NCI-H524 (cell line): ENCODE data around the gene SPART.
"Not testable (repeated sequence)": the region's sequence is repeated elsewhere in the genome, so short reads cannot be mapped to it uniquely, and the experiment has no call there.

ENCODE experiments used
- DNase-seq, 2 experiments: peaks; one replicate each; lab custom pipeline; 2025; lab: John Stamatoyannopoulos, UW

SPART gene

DNA sequence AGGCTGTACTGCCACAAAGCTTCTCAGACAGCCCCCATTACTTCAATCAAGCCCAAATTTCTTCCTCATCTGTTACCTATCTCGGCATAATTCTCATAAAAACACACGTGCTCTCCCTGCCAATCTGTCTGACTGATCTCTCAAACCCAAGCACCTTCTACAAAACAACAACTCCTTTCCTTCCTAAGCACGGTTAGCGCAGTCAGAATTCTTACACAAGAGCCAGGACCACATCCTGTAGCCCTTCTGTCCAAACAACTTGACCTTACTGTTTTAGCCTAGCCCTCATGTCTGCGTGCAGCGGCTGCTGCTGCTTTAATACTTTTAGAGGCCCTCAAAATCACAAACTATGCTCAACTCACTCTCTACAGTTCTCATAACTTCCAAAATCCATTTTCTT, 26.4 kb downstream of the SPART start:
- DNase-seq, result not testable (repeated sequence)

DNA sequence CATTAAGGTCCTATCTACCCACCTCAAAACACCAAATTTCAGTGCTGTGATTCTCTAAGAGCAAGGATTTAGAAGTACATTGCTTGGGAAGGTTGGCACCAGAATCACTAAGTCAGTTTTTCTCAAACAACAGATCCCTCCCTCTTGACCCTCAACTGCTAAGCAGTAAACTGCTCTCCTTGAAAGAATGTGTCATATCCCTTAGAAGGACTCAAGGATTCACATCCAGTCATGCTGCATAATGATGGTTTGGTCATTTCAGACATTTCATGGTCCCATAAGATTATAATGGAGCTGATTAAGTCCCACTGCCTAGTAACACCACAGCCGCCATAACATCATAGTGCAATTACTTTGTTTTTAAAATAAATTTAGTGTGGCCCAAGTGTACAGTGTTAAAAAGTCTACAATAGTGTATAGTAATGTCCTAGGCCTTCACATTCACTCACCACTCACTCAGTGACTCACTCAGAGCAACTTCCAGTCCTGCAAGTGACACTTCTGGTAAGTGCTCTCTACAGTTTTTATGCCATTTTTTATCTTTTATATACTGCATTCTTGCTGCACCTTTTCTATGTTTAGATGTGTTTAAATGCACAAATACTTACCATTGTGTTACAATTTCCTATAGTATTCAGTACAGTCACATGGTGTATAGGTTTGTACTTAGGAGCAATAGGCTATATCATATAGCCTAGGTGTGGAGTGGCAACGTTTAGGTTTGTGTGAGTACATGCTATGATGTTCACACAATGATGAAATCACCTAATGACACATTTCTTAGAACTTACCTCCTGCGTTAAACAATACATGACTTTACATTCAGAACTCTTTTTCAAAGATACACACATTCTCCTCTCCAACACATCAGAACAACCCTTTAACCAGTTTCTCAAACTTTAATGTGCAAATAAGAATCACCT, 32.9 kb downstream of the SPART start:
- no peak for DNase-seq

DNA sequence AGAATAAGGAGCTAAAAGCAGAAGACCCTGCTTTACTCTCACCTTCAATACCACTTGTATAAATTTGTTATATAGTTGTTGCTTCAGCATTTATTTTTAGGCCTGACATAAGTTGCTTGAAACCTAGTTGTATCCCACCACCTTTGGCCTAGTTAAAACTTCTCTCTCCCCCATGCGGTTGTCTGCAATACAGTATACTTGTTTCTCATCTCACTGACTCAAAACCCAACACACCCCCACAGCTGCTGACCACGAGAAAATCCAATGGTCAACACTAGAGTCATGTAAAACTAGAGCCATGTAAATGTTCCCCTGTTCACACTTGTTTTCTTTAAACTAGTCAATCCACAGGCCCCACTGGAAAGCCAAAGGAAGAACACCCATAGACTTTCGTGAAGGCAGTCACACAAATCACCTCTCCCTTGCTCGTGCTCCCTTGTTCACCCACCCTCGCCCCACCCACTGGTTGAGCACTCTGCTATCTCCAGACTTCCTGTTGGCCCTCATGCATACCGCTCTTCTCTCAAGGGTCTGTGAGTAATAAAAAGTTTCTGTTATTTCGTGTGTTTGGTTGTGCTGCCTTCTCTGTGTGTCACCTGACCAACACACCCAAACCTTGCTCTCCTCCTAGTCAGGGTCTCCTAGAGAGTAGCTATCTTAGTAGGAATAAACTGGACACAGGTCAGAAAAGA, 35.6 kb downstream of the SPART start:
- no peak for DNase-seq

DNA sequence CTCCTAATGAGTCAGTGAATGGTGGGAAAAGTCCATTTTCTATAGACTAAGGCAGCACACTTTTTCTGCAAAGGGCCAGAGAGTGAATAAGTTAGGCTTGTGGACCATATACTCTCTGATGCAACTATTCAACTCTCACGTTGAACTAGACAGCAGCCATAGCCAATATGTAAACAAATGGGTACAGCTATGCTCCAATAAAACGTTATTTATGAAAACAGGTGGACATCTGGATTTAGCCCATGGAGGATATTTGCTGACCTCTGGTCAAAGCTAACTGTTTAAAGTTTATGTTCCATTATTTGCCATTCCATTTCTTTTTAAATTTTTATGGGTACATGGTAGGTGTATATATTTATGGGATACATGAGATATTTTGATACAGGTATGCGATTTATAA, 43.9 kb downstream of the SPART start:
- no peak for DNase-seq

- not testable (repeated sequence) for DNase-seq
Measured at GRCh38 chr13:36299469-36299868, 46.7 kb downstream of the SPART start.

DNA sequence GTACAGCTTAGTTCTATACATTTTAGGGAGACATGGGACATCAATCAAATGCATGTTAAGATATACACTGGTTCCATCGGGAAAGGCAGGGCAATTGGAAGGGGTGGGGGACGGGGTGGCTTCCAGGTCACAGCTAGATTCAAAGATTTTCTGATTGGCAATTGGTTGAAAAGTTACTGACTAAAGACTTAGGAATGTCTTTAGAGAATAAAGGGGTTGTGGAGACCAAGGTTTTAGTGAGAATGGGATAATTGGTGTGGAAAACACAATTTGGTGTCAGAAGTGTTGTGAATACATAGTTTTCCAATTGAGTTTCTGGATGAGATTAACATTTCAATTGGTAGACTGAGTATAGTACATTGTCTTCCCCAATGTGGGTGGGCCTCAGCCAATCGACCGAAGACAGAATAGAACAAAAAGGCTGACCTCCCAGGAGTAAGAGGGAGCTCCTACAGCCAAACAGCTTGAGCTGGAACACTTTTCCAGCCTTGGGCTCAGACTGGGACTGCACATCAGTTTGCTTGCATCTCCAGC, 47.6 kb downstream of the SPART start:
- DNase-seq, result no peak

GRCh38 chr13:36297366-36298338, 48.5 kb downstream of the SPART start, which contains the start of gene CCDC169:
Gene CCDC169, minus strand, starts transcription at chr13:36297814. Its CDS starts 95 bp downstream, at chr13:36297719.
- peak; percentile 61 to 65 for DNase-seq

DNA sequence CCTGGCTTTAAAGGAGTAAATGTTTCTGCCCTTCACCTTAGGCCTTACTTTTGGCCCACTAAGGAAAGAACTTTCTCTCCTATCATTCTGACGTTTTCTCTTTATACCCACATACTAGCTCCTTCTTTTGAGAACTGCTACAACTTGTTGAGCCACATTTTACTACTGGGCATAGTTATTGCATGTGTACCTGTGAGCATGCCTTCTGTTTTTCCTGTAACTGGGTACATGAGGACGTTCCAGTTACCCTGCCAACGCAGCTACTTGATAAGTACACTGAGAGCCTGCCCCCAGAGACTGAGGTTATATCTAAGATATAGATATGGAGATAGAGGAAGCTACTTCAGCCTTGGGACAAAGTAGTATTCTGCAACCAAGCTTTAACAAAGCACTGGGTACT, 52.1 kb downstream of the SPART start:
- DNase-seq, result no peak

GRCh38 chr13:36293497-36293896, 52.7 kb downstream of the SPART start:
- no peak for DNase-seq

DNA sequence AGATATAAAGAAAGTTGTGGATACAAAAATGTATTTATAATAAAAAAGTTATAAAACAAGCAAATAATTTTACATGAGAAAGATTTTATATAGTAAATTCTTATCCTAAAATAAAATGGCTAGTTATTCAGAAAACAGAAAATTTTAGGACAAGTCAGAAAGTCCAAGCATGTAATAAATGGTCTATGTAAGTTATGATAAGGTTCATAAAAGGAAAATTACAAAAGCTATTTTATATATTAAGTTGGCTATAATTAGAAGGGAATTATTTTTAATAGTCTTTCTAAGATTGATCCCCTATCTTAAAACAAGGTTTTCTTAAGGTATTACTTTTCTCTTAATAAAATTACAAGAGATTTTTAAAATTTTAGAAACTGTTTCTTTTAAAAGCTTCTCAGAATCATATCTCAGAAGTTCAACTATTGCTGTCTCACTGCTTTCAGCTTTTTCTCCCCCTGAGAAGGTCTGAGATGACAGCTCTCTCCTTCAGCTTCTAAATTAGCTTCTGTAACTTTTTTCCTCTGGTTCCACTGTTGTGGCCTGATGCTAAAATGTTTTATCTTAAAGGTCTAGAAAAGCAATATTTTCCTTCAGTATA, 57.3 kb downstream of the SPART start:
- DNase-seq, result no peak

GRCh38 chr13:36286006-36286405, 60.2 kb downstream of the SPART start:
- DNase-seq, result no peak

- peak in 1 of 2 experiments; percentile 46 for DNase-seq
Measured at GRCh38 chr13:36282821-36283432, 63.3 kb downstream of the SPART start.

- peak in 1 of 2 experiments; percentile 57 for DNase-seq
Measured at GRCh38 chr13:36275190-36276002, 70.8 kb downstream of the SPART start.

GRCh38 chr13:36273431-36273830, 72.8 kb downstream of the SPART start:
- no peak for DNase-seq

GRCh38 chr13:36261976-36262375, 84.2 kb downstream of the SPART start:
- DNase-seq, result no peak

DNA sequence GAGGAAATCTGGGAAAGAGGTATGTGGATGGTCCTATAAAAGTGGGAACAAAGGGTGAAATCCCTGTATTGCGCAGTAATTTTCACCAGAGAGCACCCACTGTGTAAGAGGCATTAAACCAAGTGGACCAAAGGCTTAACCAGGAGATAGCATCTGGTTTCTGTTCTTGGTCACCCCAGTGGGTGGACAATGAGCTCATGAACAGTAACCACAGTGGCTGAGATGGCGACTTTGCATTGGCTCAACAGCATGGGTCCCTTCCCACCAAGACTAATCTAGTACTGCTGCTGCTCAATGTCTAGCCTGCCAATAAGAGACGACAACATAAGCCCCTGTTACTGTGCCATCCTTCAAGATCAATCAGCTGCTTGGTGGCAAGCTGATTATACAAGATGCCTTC, 85.2 kb downstream of the SPART start:
- no peak for DNase-seq

GRCh38 chr13:36259361-36260137, 86.6 kb downstream of the SPART start:
- no peak for DNase-seq

DNA sequence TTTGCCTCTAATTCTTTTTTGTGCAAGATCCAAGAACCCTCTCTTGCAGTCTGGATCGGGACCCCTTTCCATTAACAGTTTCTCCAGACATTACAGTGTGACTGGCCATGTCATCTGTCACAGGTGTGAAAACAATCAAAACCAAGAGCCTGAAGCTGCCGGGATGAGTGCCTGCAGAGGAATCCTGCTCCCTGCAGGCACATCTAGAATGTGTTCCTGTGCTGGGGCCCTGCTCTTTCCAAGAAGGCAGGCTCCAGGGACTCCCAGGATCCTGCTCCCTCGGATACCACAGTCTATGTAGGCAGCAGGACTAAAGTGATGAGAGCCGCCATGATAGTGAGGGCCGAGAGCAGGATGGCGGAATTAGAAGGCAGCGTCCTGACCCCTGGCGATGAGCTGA, 87.4 kb downstream of the SPART start:
- no peak for DNase-seq
